OCI-LY3 (cell line): Measurements from ENCODE around the gene IL17B.
"Not testable (repeated sequence)": the region's sequence is repeated elsewhere in the genome, so short reads cannot be mapped to it uniquely, and the experiment has no call there.

Source experiments
- H2AFZ ChIP-seq: fragments of 200-600, 300-600 bp; shearing (Covaris generic); 2 replicates; pipeline ENCODE4 v1.6.0; 2014; ENCODE audit warnings: antibody characterized with exemption, low read depth, low read length
- H3K27ac ChIP-seq: fragments of 200-600, 300-600 bp; sonication (generic); 2 replicates; pipeline ENCODE4 v1.5.1; 2014; ENCODE audit warnings: mild to moderate bottlenecking, low read length, moderate library complexity, mixed read lengths
- H3K27me3 ChIP-seq: fragments of 200-600, 300-600 bp; sonication (generic); 2 replicates; pipeline ENCODE4 v1.6.1; 2014; ENCODE audit warnings: low read depth, low read length, mixed read lengths
- H3K36me3 ChIP-seq: fragments of 200-600, 300-600 bp; sonication (generic); replicated peaks from 2 replicates; pipeline ENCODE3; 2014; ENCODE audit warnings: low read depth, low read length, mixed read lengths
- H3K4me1 ChIP-seq: fragments of 300-600, 200-600 bp; sonication (generic); 2 replicates; pipeline ENCODE4 v1.6.1; 2014; ENCODE audit warnings: low read length, mixed read lengths
- H3K4me2 ChIP-seq: fragments of 200-600, 300-600 bp; sonication (generic); 2 replicates; pipeline ENCODE4 v1.6.1; 2014; ENCODE audit warnings: low read length, mixed read lengths
- H3K4me3 ChIP-seq: fragments of 300-600, 200-600 bp; sonication (generic); 2 replicates; pipeline ENCODE4 v1.5.1; 2014; ENCODE audit warnings: antibody characterized with exemption, mild to moderate bottlenecking, low read length, moderate library complexity
- H3K79me2 ChIP-seq: fragments of 300-600, 200-600 bp; shearing (Covaris generic); 2 replicates; pipeline ENCODE4 v1.6.1; 2014; ENCODE audit warnings: mild to moderate bottlenecking, low read length, mixed read lengths
- H3K9ac ChIP-seq: fragments of 300-600, 200-600 bp; shearing (Covaris generic); 2 replicates; pipeline ENCODE4 v1.6.0; 2014; ENCODE audit warnings: mild to moderate bottlenecking, low read length, moderate library complexity
- H3K9me3 ChIP-seq: fragments of 200-600, 300-600 bp; shearing (Covaris generic); 2 replicates; pipeline ENCODE4 v1.6.1; 2014; ENCODE audit warnings: low read length, mixed read lengths; ENCODE audit not compliant: insufficient read depth
- H4K20me1 ChIP-seq: fragments of 200-600, 300-600 bp; sonication (generic); 2 replicates; pipeline ENCODE4 v1.6.1; 2016; ENCODE audit warnings: low read length, mixed read lengths; ENCODE audit not compliant: insufficient read depth
- CTCF ChIP-seq: fragments of 200-600, 300-600 bp; sonication (generic); IDR thresholded peaks from 2 replicates; pipeline ENCODE4 v1.5.1; 2014; ENCODE audit warnings: antibody characterized with exemption, low read length, low read depth
- EZH2phosphoT487 ChIP-seq: fragments of 200-600 bp; shearing (Covaris generic); IDR thresholded peaks from 2 replicates; pipeline ENCODE4 v1.6.1; 2018; ENCODE audit warnings: antibody characterized with exemption, mixed run types, low read depth

IL17B gene

DNA sequence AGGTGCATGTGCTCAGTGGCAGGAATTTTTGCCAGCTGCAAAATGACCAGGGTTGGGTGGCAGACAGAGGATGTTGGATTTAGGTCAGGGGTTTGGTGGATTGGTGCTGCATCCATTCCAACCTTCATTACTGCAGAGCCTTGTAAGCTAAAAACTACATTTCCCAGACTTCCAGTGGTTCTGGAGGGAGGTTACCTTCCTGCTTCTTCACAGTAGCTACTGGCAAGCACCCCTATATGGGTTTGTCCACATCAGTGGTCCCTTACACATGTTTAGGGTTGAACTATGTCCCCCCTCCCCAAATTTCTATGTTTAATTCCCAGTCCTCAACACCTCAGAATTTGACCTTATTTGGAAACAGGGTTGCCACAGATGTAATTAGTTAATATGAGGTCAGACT is 20.7 kb upstream of the IL17B start:
- TF ChIP-seq CTCF = no peak
- no peak for TF ChIP-seq EZH2phosphoT487
- Histone ChIP-seq H3K9me3 (no peaks in the 10 kb centered on the region), H3K36me3 (no peaks in the 10 kb centered on the region), H3K4me3 (no peak overlapping the region), H3K4me1 (peaks cover 10% of the 10 kb centered on the region), H2AFZ (no peak overlapping the region), H3K9ac (no peak overlapping the region), H4K20me1 (no peaks in the 10 kb centered on the region), H3K27me3 (no peaks in the 10 kb centered on the region), H3K79me2 (no peaks in the 10 kb centered on the region), H3K27ac (no peak overlapping the region), H3K4me2 (no peak overlapping the region)

DNA sequence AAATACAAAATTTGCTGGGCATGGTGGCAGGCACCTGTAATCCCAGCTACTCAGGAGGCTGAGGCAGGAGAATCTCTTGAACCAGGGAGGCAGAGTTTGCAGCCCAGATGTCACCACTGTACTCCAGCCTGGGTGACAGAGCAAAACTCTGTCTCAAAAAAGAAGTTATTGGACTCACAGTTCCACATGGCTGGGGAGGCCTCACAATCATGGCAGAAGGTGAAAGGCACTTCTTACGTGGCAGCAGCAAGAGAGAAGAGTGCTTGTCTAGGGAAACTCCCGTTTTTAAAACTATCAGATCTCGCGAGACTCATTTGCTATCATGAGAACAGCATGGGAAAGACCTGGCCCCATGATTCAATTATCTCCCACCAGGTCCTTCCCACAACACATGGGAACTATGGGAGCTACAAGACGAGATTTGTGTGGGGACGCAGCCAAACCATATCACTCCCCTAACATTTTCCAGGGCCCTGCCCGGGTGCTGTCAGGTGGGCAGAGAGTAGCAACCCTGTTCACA is 19.7 kb upstream of the IL17B start:
- H3K9ac ChIP-seq, H3K27me3 ChIP-seq, H4K20me1 ChIP-seq, H3K36me3 ChIP-seq, H3K9me3 ChIP-seq, H3K4me3 ChIP-seq, H3K4me1 ChIP-seq, H3K79me2 ChIP-seq: not testable (repeated sequence)
- Histone ChIP-seq H3K4me2 (peak overlapping the region; percentile 5; the same call in 1 of the 2 replicates), H2AFZ (peak overlapping the region; percentile 30; the same call in 1 of the 2 replicates), H3K27ac (0 out of 2 replicates have a peak overlapping the region, but pooled peaks have one; percentile 16)

DNA sequence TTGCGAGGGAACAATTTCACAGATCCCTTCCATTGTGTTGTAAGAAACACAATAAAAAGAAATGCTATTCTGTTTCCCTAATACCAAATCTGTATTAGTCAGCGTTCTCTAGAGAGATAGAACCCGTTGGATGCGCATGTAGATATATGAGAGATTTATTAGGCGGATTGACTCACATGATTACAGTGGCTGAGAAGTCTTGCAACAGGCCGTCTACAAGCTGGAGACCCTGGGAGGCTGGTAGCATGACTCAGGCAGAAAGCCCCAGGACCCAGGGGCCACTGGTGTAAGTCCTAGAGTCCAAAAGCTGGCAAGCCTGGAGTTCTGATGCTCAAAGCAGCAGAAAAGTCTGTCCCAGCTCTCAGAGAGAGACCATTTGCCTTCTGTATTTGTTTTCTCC is 18.4 kb upstream of the IL17B start:
- TF ChIP-seq EZH2phosphoT487 = no peak
- TF ChIP-seq CTCF = no peak
- H3K9ac ChIP-seq = no peak overlapping the region
- H4K20me1 ChIP-seq = no peaks in the 10 kb centered on the region
- peaks cover 10% of the 10 kb centered on the region for H3K4me1 ChIP-seq
- no peaks in the 10 kb centered on the region for H3K36me3 ChIP-seq
- H3K4me2 ChIP-seq = no peak overlapping the region
- no peak overlapping the region for H3K4me3 ChIP-seq
- no peaks in the 10 kb centered on the region for H3K27me3 ChIP-seq
- H2AFZ ChIP-seq = no peak overlapping the region
- no peaks in the 10 kb centered on the region for H3K79me2 ChIP-seq
- no peaks in the 10 kb centered on the region for H3K9me3 ChIP-seq
- no peak overlapping the region for H3K27ac ChIP-seq

GRCh38 chr5:149394996-149395395 is 15.9 kb upstream of the IL17B start:
- H3K4me3 ChIP-seq, H3K4me1 ChIP-seq, H3K79me2 ChIP-seq, H3K27me3 ChIP-seq, H3K9ac ChIP-seq, H3K36me3 ChIP-seq, H3K4me2 ChIP-seq, H3K9me3 ChIP-seq, H4K20me1 ChIP-seq, H3K27ac ChIP-seq, H2AFZ ChIP-seq: not testable (repeated sequence)

- no peaks in the 10 kb centered on the region for H4K20me1 ChIP-seq
- H3K4me2 ChIP-seq = no peak overlapping the region
- no peaks in the 10 kb centered on the region for H3K27me3 ChIP-seq
- no peaks in the 10 kb centered on the region for H3K36me3 ChIP-seq
- no peaks in the 10 kb centered on the region for H3K4me1 ChIP-seq
- TF ChIP-seq EZH2phosphoT487 = no peak
- TF ChIP-seq CTCF = no peak
- H2AFZ ChIP-seq = no peak overlapping the region
- no peak overlapping the region for H3K9ac ChIP-seq
- no peaks in the 10 kb centered on the region for H3K79me2 ChIP-seq
- H3K4me3 ChIP-seq = no peak overlapping the region
- H3K27ac ChIP-seq = no peak overlapping the region
- no peaks in the 10 kb centered on the region for H3K9me3 ChIP-seq
These were observed 13.6 kb upstream of the IL17B start for GRCh38 chr5:149392718-149393117.
